HepG2 (cell line): ENCODE results near the gene CHN2.

ENCODE experiments used
- CEBPZ ChIP-seq: IDR thresholded peaks from 2 replicates; pipeline ENCODE4 v1.6.1; 2012; ENCODE audit warnings: low read length, improper control_type of control experiment
- CTCF ChIP-seq: sonication (generic); formaldehyde crosslinking; IDR thresholded peaks from 2 replicates; pipeline ENCODE4 v1.5.0; 2020; ENCODE audit warnings: mild to moderate bottlenecking, missing genetic modification reagents, moderate library complexity
- HOXA5 ChIP-seq: sonication (generic); formaldehyde crosslinking; IDR thresholded peaks from 2 replicates; pipeline ENCODE4 v1.4.0; 2020; ENCODE audit warnings: missing genetic modification reagents
- NR2C2 ChIP-seq: sonication (generic); formaldehyde crosslinking; IDR thresholded peaks from 2 replicates; pipeline ENCODE4 v1.4.0; 2020; ENCODE audit warnings: missing genetic modification reagents, mild to moderate bottlenecking, moderate library complexity, borderline replicate concordance
- POLR2A ChIP-seq, 2 experiments: IDR thresholded peaks; 2 replicates each; pipeline ENCODE4 v1.6.1; 2011; ENCODE audit warnings: low read depth in 2 of 2, low read length in 2 of 2, mild to moderate bottlenecking in 1 of 2, moderate library complexity in 1 of 2; ENCODE audit not compliant: insufficient read depth in 1 of 2
- XRCC5 ChIP-seq: fragments of 200-400 bp; formaldehyde crosslinking; optimal IDR thresholded peaks from 2 replicates; pipeline ENCODE3; 2017; ENCODE audit warnings: mild to moderate bottlenecking, low read length
- ZBTB3 ChIP-seq: sonication (generic); formaldehyde crosslinking; IDR thresholded peaks from 2 replicates; pipeline ENCODE4 v1.4.0; 2020; ENCODE audit warnings: low read depth, mild to moderate bottlenecking, moderate library complexity, missing genetic modification reagents, borderline replicate concordance
- ZNF121 ChIP-seq: sonication (generic); formaldehyde crosslinking; IDR thresholded peaks from 2 replicates; pipeline ENCODE4 v1.5.0; 2020; ENCODE audit warnings: mild to moderate bottlenecking, missing genetic modification reagents

GRCh38 chr7:29289156-29290021, 94.8 kb downstream of the CHN2 start:
- TF ChIP-seq ZBTB3 (CRISPR knock-in tag) (no peak), CTCF (CRISPR knock-in tag) (no peak), POLR2A (IDR thresholded peaks at IDR 0.05; ENCODE audit: insufficient read depth in 1 of 2, low read depth in 2 of 2, low read length in 2 of 2) (no peak), HOXA5 (CRISPR knock-in tag) (no peak), XRCC5 (no peak), NR2C2 (CRISPR knock-in tag) (no peak), ZNF121 (CRISPR knock-in tag) (no peak), CEBPZ (no peak)
